Endothelial cell (in vitro differentiated cells): ENCODE data around the gene OGA. TPM values are rescaled to one million over a fixed set of nuclear protein-coding genes. Genes with fewer than 3 reads are reported as not detected.
A peak's percentile ranks its signal among the peaks of the same experiment; 100 is the strongest.

Source experiments
- DNase-seq: peaks from one replicate; pipeline ENCODE4 v3.0.0; 2021; ENCODE audit warnings: low spot score
- H3K27ac Mint-ChIP-seq: one replicate; pipeline ENCODE4 v1.8.0; 2021; ENCODE audit warnings: mixed read lengths, inconsistent platforms; ENCODE audit not compliant: unreplicated experiment
- H3K27me3 Mint-ChIP-seq: one replicate; pipeline ENCODE4 v1.8.0; 2021; ENCODE audit warnings: mild to moderate bottlenecking, moderate library complexity, mixed read lengths, inconsistent platforms; ENCODE audit not compliant: unreplicated experiment
- H3K36me3 Mint-ChIP-seq: one replicate; pipeline ENCODE4 v1.8.0; 2021; ENCODE audit warnings: mild to moderate bottlenecking, low read depth, mixed read lengths, inconsistent platforms; ENCODE audit not compliant: unreplicated experiment
- H3K4me1 Mint-ChIP-seq: one replicate; pipeline ENCODE4 v1.8.0; 2021; ENCODE audit warnings: mild to moderate bottlenecking, mixed read lengths, inconsistent platforms; ENCODE audit not compliant: unreplicated experiment
- H3K4me3 Mint-ChIP-seq: one replicate; pipeline ENCODE4 v1.8.0; 2021; ENCODE audit warnings: mild to moderate bottlenecking, mixed read lengths, inconsistent platforms; ENCODE audit not compliant: unreplicated experiment
- H3K9me3 Mint-ChIP-seq: one replicate; pipeline ENCODE4 v1.8.0; 2021; ENCODE audit warnings: mixed read lengths, inconsistent platforms; ENCODE audit not compliant: unreplicated experiment
- CTCF ChIP-seq: fragments of 200-600 bp; sonication (generic); IDR thresholded peaks from one replicate; pipeline ENCODE4 v1.5.0; 2021; ENCODE audit warnings: antibody characterized with exemption; ENCODE audit not compliant: unreplicated experiment
- total RNA-seq: library from RNA; stranded (reverse); fragmentation: NEBNext Ultra II Directional; extraction: Animal tissue kit (Norgen Biotek cat#: 25700); gene quantifications from one replicate; pipeline ENCODE4 v1.2.1, GENCODE V29; 2021; ENCODE audit not compliant: unreplicated experiment

The OGA gene
- total RNA-seq, 1 donor from 2014 or later, result 115 TPM

- no peaks in the 10 kb centered on the region for H3K9me3 Mint-ChIP-seq
- H3K27ac Mint-ChIP-seq, result peak overlapping the region; percentile 51
- peaks cover 15% of the 10 kb centered on the region for H3K4me1 Mint-ChIP-seq
- peaks cover 5% of the 10 kb centered on the region for H3K36me3 Mint-ChIP-seq
- H3K27me3 Mint-ChIP-seq, result peaks cover 11% of the 10 kb centered on the region
- DNase-seq, result no peak
- peak overlapping the region; percentile 94 for H3K4me3 Mint-ChIP-seq
- TF ChIP-seq CTCF, result no peak
These were observed 3.7 kb downstream of the OGA start for GRCh38 chr10:101814466-101815071.

- Mint-ChIP-seq H3K36me3 (peaks cover 9% of the 10 kb centered on the region), H3K27ac (no peak overlapping the region), H3K9me3 (no peaks in the 10 kb centered on the region), H3K27me3 (peaks cover 2% of the 10 kb centered on the region), H3K4me3 (no peak overlapping the region), H3K4me1 (peaks cover 11% of the 10 kb centered on the region)
- no peak for TF ChIP-seq CTCF
- no peak for DNase-seq
These were observed 5.6 kb downstream of the OGA start for GRCh38 chr10:101812606-101813005.

GRCh38 chr10:101807158-101807557 is 11.1 kb downstream of the OGA start:
- H3K4me3 Mint-ChIP-seq, result no peak overlapping the region
- DNase-seq, result no peak
- H3K27me3 Mint-ChIP-seq, result no peaks in the 10 kb centered on the region
- no peaks in the 10 kb centered on the region for H3K4me1 Mint-ChIP-seq
- no peak for TF ChIP-seq CTCF
- peaks cover 24% of the 10 kb centered on the region for H3K36me3 Mint-ChIP-seq
- H3K9me3 Mint-ChIP-seq, result no peaks in the 10 kb centered on the region
- no peak overlapping the region for H3K27ac Mint-ChIP-seq

GRCh38 chr10:101803511-101803910 is 14.7 kb downstream of the OGA start:
- Mint-ChIP-seq H3K36me3 (peaks cover 36% of the 10 kb centered on the region), H3K4me1 (no peaks in the 10 kb centered on the region), H3K9me3 (no peaks in the 10 kb centered on the region), H3K4me3 (peak overlapping the region; percentile 1), H3K27ac (no peak overlapping the region), H3K27me3 (no peaks in the 10 kb centered on the region)
- TF ChIP-seq CTCF, result no peak
- no peak for DNase-seq

GRCh38 chr10:101797403-101798059 is 20.7 kb downstream of the OGA start:
- Mint-ChIP-seq H3K27ac (no peak overlapping the region), H3K4me3 (no peak overlapping the region), H3K27me3 (no peaks in the 10 kb centered on the region), H3K36me3 (peaks cover 54% of the 10 kb centered on the region), H3K9me3 (no peaks in the 10 kb centered on the region), H3K4me1 (no peaks in the 10 kb centered on the region)
- no peak for TF ChIP-seq CTCF
- no peak for DNase-seq
